ENCODE data around the gene PTPRG. TPM values are rescaled to one million over a fixed set of nuclear protein-coding genes. Genes with fewer than 3 reads are reported as not detected.
A peak's percentile ranks its signal among the peaks of the same experiment; 100 is the strongest.

PTPRG gene
- total RNA-seq, 6 experiments from 2014 or later, result 11.7 to 27.8 (median 14.7) TPM

GRCh38 chr3:61563313-61564271 is 2.2 kb downstream of the PTPRG start:
- 14% methylated on average over 9 of the region's 52 CpGs for WGBS (ENCODE audit: insufficient coverage, low coverage, low lambda C conversion rate, missing lambda C conversion rate)
- H3K4me3 ChIP-seq, result peak overlapping the region; percentile 74 to 88 (median 86)
- H3K36me3 ChIP-seq, result no peaks in the 10 kb centered on the region
- DNase-seq (peak in 2 of 3 donors; percentile 34 to 45), ATAC-seq (no peak)
- H3K27ac ChIP-seq, result no peak overlapping the region
- TF ChIP-seq POLR2A (IDR thresholded peaks at IDR 0.05) (no peak), CTCF (IDR thresholded peaks at IDR 0.05) (peak in 1 of 4 donors; percentile 7)
- H3K27me3 ChIP-seq, result no peaks in the 10 kb centered on the region
- H3K4me1 ChIP-seq, result peaks cover 0 to 20% (median 8%) of the 10 kb centered on the region in 4 donors
- H3K9me3 ChIP-seq, result no peaks in the 10 kb centered on the region
- intact Hi-C loops (cut with DNase I), result loop anchor here in 1 of 2 donors (5.0 kb wide), 1 partner anchor 624 kb away; no protein-coding TSS in a partner anchor

GRCh38 chr3:61564395-61565059 is 3.2 kb downstream of the PTPRG start:
- DNase-seq (peak; percentile 82 to 85 (median 85)), ATAC-seq (peak; percentile 46 to 69 (median 52))
- Histone ChIP-seq H3K36me3 (no peaks in the 10 kb centered on the region), H3K27me3 (no peaks in the 10 kb centered on the region), H3K27ac (peak overlapping the region in 1 of 3 donors; percentile 21), H3K4me3 (peak overlapping the region; percentile 74 to 88 (median 86)), H3K4me1 (peaks cover 0 to 20% (median 8%) of the 10 kb centered on the region in 4 donors), H3K9me3 (no peaks in the 10 kb centered on the region)
- peak; percentile 73 to 88 (median 77) for TF ChIP-seq CTCF (IDR thresholded peaks at IDR 0.05)
- no peak for TF ChIP-seq POLR2A (IDR thresholded peaks at IDR 0.05)
- 10% methylated on average over 16 of the region's 40 CpGs for WGBS (ENCODE audit: insufficient coverage, low coverage, low lambda C conversion rate, missing lambda C conversion rate)
- intact Hi-C loops (cut with DNase I), result loop anchor here in 1 of 2 donors (5.0 kb wide), 1 partner anchor 623 kb away; no protein-coding TSS in a partner anchor

GRCh38 chr3:61565569-61565968 is 4.2 kb downstream of the PTPRG start:
- H3K4me3 ChIP-seq, result no peak overlapping the region
- TF ChIP-seq POLR2A (IDR thresholded peaks at IDR 0.05) (no peak), CTCF (IDR thresholded peaks at IDR 0.05) (no peak)
- no peaks in the 10 kb centered on the region for H3K9me3 ChIP-seq
- no peak overlapping the region for H3K27ac ChIP-seq
- 68% methylated on average over 4 of the region's 4 CpGs for WGBS (ENCODE audit: insufficient coverage, low coverage, low lambda C conversion rate, missing lambda C conversion rate)
- H3K4me1 ChIP-seq, result peaks cover 0 to 27% (median 8%) of the 10 kb centered on the region in 4 donors
- ATAC-seq (no peak), DNase-seq (no peak)
- intact Hi-C loops (cut with DNase I), result no loop called here
- H3K27me3 ChIP-seq, result no peaks in the 10 kb centered on the region
- H3K36me3 ChIP-seq, result no peaks in the 10 kb centered on the region

GRCh38 chr3:61568127-61568526 is 6.8 kb downstream of the PTPRG start:
- ATAC-seq, result no peak
- no peaks in the 10 kb centered on the region for H3K36me3 ChIP-seq
- peaks cover 0 to 27% (median 8%) of the 10 kb centered on the region in 4 donors for H3K4me1 ChIP-seq
- no peaks in the 10 kb centered on the region for H3K27me3 ChIP-seq
- intact Hi-C loops (cut with DNase I), result no loop called here
- TF ChIP-seq CTCF (IDR thresholded peaks at IDR 0.05), result no peak
- no peak for TF ChIP-seq POLR2A (IDR thresholded peaks at IDR 0.05)
- no peak for DNase-seq
- no peaks in the 10 kb centered on the region for H3K9me3 ChIP-seq
- H3K4me3 ChIP-seq, result no peak overlapping the region
- 90% methylated on average over 1 of the region's 1 CpG for WGBS (ENCODE audit: insufficient coverage, low coverage, low lambda C conversion rate, missing lambda C conversion rate)
- H3K27ac ChIP-seq, result no peak overlapping the region

Data from right lobe of liver (tissue), 6 donors.